ENCODE measurements around the gene FAM135A.

The FAM135A gene

DNA sequence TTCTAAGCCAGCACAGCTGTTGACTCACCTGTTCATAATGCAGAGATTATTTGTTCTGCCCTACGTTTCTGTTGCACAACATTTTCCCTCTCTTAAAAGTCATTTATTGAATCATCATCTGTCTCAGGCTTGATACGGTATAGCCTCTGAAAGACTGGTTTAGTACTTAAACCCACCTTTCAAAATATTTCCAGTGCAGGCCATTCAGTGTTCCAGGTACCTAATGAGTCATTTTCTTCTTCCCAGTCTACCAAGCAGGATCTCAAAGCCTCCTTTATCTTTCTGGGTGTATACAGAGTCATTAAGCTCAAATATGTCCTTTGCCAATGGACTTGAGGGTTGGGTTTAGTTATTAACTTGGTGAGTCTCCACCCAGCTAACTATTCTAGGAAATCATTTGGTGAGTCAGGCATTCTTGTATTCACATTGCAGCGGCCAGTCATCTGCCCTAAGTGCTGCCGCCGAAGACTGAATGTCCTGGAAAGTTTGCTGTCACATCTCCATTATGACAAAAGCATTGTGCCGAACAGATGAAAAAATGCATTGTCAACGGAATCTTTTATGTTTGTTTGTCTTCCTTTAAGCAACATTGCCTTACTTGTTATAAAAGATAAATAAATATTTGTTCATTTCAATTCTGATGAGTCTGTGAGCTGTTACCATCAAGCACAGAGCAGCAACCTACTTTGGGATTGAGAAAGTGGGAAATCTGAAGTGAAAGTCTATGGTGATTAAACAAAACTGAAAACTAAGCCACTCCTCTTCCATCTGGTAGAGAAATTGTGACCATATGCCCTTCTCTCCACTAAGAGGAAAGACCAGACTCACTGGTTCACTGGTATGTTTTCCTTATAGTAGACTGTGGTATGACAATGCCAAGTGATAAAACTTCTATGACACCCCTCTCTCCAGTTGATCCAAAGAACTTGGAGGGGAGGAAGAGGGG, 14.3 kb upstream of the FAM135A start:
- TF ChIP-seq POLR2AphosphoS5 (IDR thresholded peaks at IDR 0.05; ENCODE audit: low read depth, low read length) (no peak), TAF1 (IDR thresholded peaks at IDR 0.05; ENCODE audit: borderline replicate concordance, insufficient read depth, low read length) (no peak), FOXP2 (optimal IDR thresholded peaks at IDR 0.05; ENCODE audit: borderline replicate concordance, extremely low read depth, extremely low read length, insufficient read depth) (no peak), REST (IDR thresholded peaks at IDR 0.05; ENCODE audit: insufficient read depth in 1 of 2, low read depth in 2 of 2, low read length in 2 of 2) (no peak), SIN3A (IDR thresholded peaks at IDR 0.05; ENCODE audit: borderline replicate concordance, insufficient read depth, low read length) (no peak)

- no peak for TF ChIP-seq REST (IDR thresholded peaks at IDR 0.05; ENCODE audit: insufficient read depth in 1 of 2, low read depth in 2 of 2, low read length in 2 of 2)
- TF ChIP-seq POLR2AphosphoS5 (IDR thresholded peaks at IDR 0.05; ENCODE audit: low read depth, low read length) = no peak
- no peak for TF ChIP-seq TAF1 (IDR thresholded peaks at IDR 0.05; ENCODE audit: borderline replicate concordance, insufficient read depth, low read length)
- no peak for TF ChIP-seq FOXP2 (optimal IDR thresholded peaks at IDR 0.05; ENCODE audit: borderline replicate concordance, extremely low read depth, extremely low read length, insufficient read depth)
- TF ChIP-seq SIN3A (IDR thresholded peaks at IDR 0.05; ENCODE audit: borderline replicate concordance, insufficient read depth, low read length) = no peak
Measured at GRCh38 chr6:70404658-70405057, 8.7 kb upstream of the FAM135A start.

- TF ChIP-seq TAF1 (IDR thresholded peaks at IDR 0.05; ENCODE audit: borderline replicate concordance, insufficient read depth, low read length) = no peak
- TF ChIP-seq POLR2AphosphoS5 (IDR thresholded peaks at IDR 0.05; ENCODE audit: low read depth, low read length) = no peak
- no peak for TF ChIP-seq SIN3A (IDR thresholded peaks at IDR 0.05; ENCODE audit: borderline replicate concordance, insufficient read depth, low read length)
- no peak for TF ChIP-seq REST (IDR thresholded peaks at IDR 0.05; ENCODE audit: insufficient read depth in 1 of 2, low read depth in 2 of 2, low read length in 2 of 2)
- no peak for TF ChIP-seq FOXP2 (optimal IDR thresholded peaks at IDR 0.05; ENCODE audit: borderline replicate concordance, extremely low read depth, extremely low read length, insufficient read depth)
Measured at GRCh38 chr6:70409216-70409615, 4.1 kb upstream of the FAM135A start.

- TF ChIP-seq TAF1 (IDR thresholded peaks at IDR 0.05; ENCODE audit: borderline replicate concordance, insufficient read depth, low read length) (no peak), REST (IDR thresholded peaks at IDR 0.05; ENCODE audit: insufficient read depth in 1 of 2, low read depth in 2 of 2, low read length in 2 of 2) (no peak), FOXP2 (optimal IDR thresholded peaks at IDR 0.05; ENCODE audit: borderline replicate concordance, extremely low read depth, extremely low read length, insufficient read depth) (no peak), POLR2AphosphoS5 (IDR thresholded peaks at IDR 0.05; ENCODE audit: low read depth, low read length) (no peak), SIN3A (IDR thresholded peaks at IDR 0.05; ENCODE audit: borderline replicate concordance, insufficient read depth, low read length) (no peak)
Measured at GRCh38 chr6:70411542-70412251, 1.6 kb upstream of the FAM135A start.
